OCI-M2 (cell line): ENCODE results near the gene KIF5A.
"Not testable (repeated sequence)": the region's sequence is repeated elsewhere in the genome, so short reads cannot be mapped to it uniquely, and the experiment has no call there.

ENCODE experiments used
- DNase-seq: peaks from one replicate; lab custom pipeline; 2025; ENCODE audit not compliant: unreplicated experiment; lab: John Stamatoyannopoulos, UW

KIF5A gene

GRCh38 chr12:57553343-57554202 lies 3.7 kb downstream of the KIF5A start:
- no peak for DNase-seq

- no peak for DNase-seq
Observed at GRCh38 chr12:57554453-57554852, 4.6 kb downstream of the KIF5A start.

- DNase-seq = no peak
Observed at GRCh38 chr12:57554897-57555296, 5.1 kb downstream of the KIF5A start.

GRCh38 chr12:57558864-57559263 lies 9.0 kb downstream of the KIF5A start:
- no peak for DNase-seq

GRCh38 chr12:57560516-57560915 lies 10.7 kb downstream of the KIF5A start:
- DNase-seq = no peak

GRCh38 chr12:57561117-57561516 lies 11.3 kb downstream of the KIF5A start:
- not testable (repeated sequence) for DNase-seq

GRCh38 chr12:57563358-57563757 lies 13.5 kb downstream of the KIF5A start:
- DNase-seq = no peak

GRCh38 chr12:57564178-57564740 lies 14.4 kb downstream of the KIF5A start:
- DNase-seq = no peak

GRCh38 chr12:57568838-57569237 lies 19.0 kb downstream of the KIF5A start:
- DNase-seq = no peak

- DNase-seq = no peak
Observed at GRCh38 chr12:57569858-57570257, 20.0 kb downstream of the KIF5A start.

- DNase-seq = not testable (repeated sequence)
Observed at GRCh38 chr12:57570438-57570837, 20.6 kb downstream of the KIF5A start.

GRCh38 chr12:57571926-57572762 lies 22.3 kb downstream of the KIF5A start:
- no peak for DNase-seq

- DNase-seq = no peak
Observed at GRCh38 chr12:57574795-57575194, 25.0 kb downstream of the KIF5A start.

GRCh38 chr12:57575771-57576612 lies 26.1 kb downstream of the KIF5A start:
- no peak for DNase-seq

- no peak for DNase-seq
Observed at GRCh38 chr12:57576613-57577160, 26.8 kb downstream of the KIF5A start.

GRCh38 chr12:57577981-57578758 lies 28.3 kb downstream of the KIF5A start:
- DNase-seq = no peak

GRCh38 chr12:57579011-57579410 lies 29.2 kb downstream of the KIF5A start:
- no peak for DNase-seq

GRCh38 chr12:57579677-57580465 lies 30.0 kb downstream of the KIF5A start:
- no peak for DNase-seq

GRCh38 chr12:57580466-57580795 lies 30.6 kb downstream of the KIF5A start:
- DNase-seq = no peak
